NCI-H510A (cell line): ENCODE results near the gene KANSL1.
"Not testable (repeated sequence)": the region's sequence is repeated elsewhere in the genome, so short reads cannot be mapped to it uniquely, and the experiment has no call there.

Experiments
- DNase-seq: peaks from one replicate; lab custom pipeline; 2025; lab: John Stamatoyannopoulos, UW

KANSL1 gene

DNA sequence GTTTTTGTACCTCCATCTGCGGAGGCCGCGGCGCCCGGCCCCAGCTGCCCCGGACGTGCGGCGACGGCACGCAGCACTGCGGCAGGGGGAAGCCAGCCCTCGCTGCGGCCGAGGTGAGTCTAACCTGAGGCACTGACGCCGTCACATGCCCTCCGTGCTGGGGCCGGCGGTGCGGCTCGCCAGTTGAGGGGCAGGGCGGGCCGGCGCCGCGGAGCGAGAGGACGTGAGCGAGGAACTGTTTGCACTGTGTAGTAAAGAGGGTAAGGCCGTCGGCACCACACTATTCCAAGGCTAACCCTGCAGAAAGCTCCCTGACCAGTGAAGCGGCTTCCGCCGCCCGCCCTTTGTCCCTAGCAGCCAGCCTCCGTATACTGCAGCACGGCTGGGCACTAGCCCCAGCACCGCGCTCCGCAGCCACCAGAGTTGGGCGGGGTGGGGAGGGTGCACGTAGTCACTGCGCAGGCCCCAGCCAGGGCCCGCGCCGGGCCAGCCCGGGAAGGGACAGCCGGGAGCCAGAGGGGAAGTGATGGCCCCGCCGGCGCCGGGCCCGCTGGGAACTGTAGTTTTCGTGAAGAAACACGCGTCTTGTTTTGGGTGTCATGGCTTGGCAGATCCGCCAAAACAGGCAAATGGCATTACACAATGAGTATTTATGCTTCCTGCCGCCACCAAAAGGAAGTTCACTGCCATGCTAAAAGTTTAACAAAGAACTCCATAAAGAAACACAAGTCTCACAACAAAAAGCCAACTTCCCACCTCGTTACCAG, 580 bp upstream of the KANSL1 start:
- DNase-seq, result peak; percentile 96

DNA sequence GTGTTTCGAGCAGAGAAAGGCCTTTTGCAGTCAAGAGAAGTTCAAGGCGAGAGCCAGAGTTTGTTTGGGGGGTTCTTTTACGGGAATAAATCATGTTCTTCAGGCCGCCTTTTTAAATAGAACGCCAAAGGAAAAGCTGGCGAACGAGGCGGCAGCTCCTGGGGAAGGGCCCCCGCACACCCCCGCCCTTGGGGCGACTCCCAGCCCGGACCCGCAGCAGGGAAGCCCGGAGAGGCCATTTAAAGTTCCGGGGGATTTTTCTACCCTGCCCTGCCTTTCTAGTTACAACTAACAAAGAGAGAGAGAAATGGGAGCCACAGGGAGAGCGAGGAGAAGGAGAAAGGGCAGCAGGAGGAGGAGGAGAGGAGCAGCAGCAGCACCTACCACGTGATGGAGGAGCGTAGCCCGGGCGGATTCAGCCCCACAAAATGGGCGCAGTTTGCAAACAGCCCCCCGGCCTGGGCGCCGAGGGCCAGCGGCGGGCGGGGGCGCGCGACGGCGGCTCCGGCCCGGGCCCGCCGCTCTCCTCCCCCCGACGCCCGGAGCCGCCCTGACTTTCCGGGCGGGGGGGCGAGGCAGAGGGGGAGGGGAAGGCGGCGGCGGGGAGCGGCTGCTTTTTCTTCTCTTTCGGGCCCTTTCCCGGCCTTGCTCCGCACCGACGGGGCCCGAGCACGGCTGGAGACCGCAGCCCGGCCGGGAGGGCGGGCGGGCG, 634 bp downstream of the KANSL1 start:
- DNase-seq, result peak; percentile 87

DNA sequence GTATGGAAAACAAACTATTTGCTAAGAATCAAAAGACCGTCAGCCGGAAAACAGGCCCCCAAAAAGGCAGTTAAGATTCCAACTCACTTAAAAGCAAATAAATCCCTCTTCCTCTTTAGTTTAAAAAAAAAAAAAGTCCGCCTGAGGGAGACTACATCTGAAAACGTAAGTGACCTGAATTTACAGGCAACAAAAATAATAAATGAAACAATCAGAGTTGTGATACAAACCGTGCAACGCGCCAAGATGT, 1.1 kb downstream of the KANSL1 start:
- no peak for DNase-seq

DNA sequence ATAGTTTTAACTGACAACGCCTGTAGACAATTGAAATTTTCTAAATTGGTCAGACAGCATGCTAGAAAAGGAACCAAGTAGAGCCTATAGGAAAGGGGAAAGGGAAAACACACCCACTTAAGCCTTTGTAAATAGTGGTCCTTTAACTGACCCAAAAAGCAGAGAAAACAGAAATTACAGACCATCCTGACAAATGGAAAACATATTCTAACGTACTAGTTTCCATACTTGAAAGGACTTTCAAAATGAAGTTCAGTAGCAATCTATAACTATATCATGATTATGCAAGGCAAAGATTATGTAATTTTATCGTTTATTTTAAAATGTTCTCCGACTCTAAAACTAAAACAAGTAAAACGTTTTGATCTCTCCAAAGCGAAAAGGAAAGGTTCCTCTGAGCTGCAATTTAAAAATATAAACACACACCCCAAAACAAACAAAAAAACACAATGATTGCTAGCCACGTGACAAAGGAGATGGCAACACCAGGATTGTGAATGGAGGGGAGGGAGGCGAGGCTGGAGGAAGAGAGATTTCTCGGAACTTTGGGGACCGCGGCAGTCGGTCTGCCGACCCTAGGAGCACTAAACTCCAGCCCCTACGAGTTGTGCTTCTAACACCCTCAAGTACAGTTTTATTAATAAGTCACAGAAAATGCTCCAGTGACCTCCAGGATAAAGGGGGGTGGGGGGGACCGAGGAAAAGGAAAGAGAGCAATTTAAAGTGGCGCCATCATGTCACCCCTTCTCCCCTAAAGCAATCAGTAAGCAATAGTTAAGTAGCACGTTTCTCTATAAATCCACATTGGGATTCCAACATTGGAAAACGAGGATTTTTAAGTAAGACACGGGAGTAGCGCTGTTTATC, 1.7 kb downstream of the KANSL1 start:
- DNase-seq, result peak; percentile 24

DNA sequence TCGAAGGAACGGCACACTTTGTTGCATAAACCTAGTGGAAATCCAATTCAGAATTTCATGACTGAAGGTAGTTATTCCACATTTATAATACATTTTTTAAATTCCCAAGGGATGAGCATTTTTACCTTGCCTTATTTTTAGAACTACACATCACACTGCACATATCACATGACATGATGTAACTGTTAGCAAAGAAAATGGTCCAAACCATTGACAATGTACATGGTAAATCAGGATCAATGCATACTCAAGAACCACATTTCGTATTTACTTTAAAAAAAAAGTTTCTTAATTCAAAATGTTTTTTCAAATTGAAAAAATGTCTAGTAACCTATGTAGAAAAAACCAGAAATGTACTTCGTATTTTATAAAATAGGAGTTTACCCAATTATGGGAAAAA, 2.5 kb downstream of the KANSL1 start:
- no peak for DNase-seq

DNA sequence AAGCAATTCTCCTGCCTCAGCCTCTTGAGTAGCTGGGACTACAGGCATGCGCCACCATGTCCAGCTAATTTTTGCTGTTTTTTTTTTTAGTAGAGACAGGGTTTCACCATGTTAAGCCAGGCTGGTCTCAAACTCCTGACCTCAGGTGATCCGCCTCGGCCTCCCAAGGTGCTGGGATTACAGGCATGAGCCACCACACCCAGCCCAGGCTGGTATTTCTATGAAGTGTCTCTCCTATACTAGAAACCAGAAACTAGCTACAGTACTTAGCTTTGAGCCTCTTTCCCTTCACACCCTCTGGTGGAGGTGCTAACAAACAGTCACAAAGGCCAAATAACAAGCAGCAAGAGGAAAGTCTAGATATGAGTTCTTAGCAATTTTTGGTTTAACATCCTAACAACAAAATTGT, 6.4 kb downstream of the KANSL1 start:
- not testable (repeated sequence) for DNase-seq

DNA sequence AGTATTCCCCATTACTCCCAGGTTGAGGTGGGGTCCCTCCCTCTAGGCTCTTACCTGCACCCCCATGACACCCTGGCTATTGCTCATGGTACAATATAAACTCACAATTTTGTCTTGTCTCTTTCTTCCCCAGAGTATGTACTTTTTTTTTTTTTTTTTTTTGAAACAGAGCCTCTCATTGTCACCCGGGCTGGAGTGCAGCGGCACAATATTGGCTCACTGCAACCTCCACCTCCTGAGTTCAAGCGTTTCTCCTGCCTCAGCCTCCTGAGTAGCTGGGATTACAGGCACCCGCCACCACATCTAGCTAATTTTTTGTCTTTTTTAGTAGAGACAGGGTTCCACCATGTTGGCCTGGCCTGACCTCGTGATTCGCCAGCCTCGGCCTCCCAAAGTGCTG, 8.5 kb downstream of the KANSL1 start:
- DNase-seq, result no peak

DNA sequence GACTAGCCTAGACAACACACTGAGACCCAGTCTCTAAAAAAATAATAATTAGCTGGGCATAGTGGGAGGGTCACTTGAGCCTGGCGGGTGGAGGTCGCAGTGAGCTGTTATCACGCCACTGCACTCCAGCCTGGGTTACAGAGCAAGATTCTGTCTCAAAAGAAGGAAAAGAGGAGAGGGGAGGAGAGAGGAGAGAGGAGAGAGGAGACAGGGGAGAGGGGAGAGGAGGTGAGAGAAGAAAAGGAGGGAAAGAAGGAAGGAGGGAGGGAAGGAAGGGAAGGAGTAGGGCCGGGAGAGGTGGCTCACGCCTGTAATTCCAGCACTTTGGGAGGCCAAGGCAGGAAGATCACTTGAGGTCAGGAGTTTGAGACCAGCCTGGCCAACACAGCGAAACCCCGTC, 9.8 kb downstream of the KANSL1 start:
- DNase-seq, result not testable (repeated sequence)

DNA sequence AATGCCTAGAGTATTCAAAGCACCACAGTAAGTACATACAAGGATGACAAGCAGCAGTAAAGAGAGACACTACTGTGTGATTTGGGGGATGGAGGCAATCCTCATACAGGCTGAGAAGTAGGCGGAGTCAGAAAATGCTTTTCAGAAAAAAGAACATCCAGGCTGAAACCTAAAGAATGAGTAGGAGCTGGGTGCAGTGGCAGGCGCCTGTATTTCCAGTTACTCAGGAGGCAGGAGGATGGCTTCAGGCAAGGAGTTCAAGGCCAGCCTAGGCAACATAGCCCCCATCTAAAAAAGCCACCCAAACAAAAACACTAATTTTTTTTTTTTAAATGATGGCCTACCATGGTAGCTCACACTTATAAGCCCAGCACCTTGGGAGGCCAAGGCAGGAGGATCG, 10.3 kb downstream of the KANSL1 start:
- DNase-seq, result no peak

DNA sequence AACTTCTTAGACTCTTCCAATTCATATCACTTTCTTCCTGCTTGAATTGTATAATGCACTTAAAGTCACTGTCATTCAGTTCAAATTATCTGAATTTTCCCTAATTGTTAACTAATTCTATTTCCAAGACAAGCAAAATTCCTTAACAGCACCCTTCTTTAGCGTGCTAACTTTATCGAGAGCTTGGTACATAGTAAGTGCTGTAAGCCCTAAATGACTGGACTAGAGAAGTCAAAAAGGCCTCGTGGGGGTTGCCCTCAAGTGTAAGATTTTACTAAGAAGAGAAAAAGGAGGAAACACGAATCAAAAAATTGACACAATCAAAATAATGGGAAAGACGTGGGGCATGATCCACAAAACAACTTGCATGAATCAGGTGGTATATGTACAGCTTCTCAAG, 11.3 kb downstream of the KANSL1 start:
- no peak for DNase-seq

DNA sequence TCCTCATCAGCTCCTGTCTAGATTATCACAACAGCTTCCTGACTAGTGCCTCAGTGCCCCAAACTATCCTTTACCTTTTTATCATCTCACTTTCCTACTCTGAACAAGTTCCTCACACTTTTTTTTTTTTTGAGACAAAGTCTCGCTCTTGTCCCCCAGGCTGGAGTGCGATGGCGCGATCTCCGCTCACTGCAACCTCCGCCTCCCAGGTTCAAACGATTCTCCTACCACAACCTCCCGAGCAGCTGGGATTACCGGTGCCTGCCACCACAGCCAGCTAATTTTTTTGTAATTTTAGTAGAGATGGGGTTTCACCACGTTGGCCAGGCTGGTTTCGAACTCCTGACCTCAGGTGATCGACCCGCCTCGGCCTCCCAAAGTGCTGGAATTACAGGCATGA, 11.9 kb downstream of the KANSL1 start:
- DNase-seq, result not testable (repeated sequence)

DNA sequence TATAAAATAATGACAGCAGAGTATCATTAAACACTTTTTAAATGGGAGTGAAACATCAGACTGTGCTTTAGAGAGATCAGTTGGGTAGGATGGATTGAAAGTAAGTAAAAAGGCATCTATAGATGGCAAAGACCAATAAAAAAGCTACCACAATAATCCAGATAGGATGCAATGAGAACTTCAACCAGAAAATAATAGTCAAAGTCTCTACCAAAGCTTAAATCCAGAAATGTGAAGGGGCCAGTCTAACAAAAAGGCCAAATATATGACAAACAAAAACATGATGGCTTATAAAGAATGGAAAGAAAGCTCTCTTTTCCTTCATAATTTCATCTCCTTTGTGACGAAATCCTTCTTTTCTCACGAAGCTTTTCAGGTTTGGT, 12.3 kb downstream of the KANSL1 start:
- no peak for DNase-seq

DNA sequence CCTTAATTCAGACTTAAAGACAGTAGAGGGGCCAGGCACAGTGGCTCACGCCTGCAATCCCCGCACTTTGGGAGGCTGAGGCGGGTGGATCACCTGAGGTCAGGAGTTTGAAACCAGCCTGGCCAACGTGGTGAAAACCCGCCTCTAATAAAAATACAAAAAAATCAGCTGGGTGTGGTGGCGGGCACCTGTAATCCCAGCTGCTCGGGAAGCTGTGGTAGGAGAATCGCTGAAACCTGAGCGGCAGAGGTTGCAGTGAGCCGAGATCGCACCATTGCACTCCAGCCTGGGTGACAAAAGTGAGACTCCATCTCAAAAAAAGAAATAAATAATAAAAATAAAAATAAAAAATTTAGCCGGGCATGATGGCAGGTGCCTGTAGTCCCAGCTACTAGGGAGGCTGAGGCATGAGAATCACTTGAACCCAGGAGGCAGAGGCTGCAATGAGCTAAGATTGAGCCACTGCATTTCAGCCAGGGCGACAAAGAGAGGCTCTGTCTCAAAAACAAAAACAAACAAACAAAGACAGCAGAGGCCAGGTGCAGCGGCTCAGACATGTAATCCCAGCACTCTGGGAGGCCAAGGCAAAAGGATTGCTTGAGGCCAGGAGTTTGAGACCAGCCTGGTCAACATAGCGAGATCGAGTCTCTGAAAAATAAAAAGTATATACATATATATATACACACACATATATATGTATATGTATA, 12.9 kb downstream of the KANSL1 start:
- DNase-seq, result not testable (repeated sequence)

DNA sequence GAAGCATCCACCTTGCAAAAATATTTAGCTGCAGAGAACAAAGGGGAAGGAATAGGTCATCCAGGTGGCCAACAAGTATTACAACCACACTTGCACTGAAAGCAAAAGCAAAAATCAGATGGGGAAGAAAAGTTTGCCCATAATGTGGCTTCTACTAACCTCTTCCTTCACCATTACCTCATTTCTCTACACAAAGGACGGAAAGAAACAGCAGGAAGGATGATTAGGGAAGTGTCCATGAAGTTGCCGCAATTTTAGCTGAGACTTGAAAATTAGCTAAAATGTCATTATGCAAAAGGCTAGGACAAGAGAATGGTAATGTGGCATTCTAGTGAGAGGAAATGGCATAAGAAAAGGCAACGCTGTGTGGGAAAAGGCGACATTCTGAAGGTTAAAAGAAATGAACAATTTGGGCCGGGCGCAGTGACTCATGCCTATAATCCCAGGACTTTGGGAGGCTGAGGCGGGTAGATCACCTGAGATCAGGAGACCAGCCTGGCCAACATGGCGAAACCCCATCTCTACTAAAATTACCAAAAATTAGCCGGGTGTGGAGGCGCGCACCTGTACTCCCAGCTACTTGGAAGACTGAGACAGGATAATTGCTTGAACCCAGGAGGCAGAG, 13.7 kb downstream of the KANSL1 start:
- no peak for DNase-seq

DNA sequence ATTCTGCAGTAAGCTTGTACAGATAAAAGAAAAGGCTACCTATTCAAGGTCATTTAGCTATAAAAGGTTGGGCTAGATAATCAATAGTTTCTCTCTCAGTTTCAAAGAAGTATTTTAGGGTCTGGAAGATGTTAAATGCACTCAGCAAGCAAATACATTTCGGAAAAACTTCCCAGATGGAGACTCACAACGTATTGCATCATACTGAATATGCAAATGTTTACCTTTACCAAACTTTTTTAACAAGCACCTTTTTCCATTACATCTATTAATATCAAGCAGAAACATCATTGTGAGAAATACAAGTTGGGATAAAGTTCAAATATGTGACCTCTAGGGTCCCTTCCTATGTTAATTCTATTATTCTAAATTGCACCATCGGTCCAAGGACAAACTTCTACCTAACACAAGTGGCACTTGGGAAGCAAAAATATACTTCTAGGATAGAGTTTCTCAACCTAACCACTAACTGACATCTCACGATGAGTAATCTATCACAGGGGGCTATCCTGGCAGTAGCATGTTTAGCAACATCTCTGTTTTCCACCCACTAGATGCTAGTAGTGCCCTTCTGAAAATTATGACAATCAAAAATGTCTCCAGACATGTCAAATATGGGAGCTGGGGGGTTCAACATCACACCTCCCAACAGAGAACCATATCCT, 14.5 kb downstream of the KANSL1 start:
- DNase-seq, result no peak

DNA sequence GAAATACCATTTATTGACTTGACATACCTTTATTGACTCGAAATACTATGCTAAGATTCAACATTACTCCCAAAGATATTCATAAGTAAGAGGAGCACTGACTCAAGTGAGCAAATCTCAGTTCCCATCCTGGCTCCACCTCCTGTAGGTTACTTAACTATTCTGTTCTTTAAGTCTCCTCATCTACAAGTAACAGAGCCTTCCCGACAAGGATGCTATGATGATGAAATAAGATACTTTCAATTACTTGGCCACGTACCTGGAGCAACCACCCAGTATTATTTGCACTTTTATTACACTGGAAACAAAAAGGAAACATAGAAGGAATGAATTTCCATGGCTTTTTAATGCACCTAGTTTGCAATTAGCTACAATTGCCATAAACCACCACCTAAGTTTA, 16.3 kb downstream of the KANSL1 start:
- DNase-seq, result no peak

DNA sequence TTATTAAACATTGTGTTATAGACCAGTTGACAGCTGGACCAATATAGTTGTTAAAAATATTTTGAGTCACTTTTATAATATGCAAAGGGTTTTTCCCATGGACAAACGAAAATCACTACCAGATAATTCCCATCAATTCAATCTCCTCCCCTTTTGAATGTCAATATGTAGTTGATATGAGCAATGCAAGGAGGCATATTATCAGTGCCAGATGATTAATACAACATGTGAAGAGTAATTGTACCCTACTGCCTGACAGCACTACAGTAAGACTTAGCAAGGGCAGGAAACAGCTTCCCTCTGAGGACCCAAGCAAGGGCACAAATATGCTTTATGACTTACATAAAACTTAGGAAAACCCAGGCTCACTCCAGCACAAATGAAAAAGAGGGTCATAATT, 17.3 kb downstream of the KANSL1 start:
- no peak for DNase-seq

DNA sequence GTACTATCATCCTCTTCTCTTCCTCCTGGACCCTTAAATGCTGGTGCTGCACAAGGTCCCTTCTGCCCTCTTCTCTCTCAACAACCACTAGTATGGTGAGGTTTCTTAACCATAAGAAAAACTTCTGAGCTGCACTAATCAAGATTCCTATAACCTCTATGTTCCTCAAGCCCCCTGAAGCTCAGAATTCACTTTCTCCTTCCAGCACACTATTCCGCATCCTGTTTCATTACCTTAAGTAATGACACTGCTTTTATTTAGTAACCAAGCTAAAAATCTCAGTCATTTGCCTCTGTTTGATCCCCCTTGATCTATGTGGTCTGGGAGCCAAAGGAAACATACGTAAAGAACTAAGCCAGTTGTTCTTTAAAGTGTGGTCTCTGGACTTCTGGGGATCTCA, 20.1 kb downstream of the KANSL1 start:
- DNase-seq, result no peak

DNA sequence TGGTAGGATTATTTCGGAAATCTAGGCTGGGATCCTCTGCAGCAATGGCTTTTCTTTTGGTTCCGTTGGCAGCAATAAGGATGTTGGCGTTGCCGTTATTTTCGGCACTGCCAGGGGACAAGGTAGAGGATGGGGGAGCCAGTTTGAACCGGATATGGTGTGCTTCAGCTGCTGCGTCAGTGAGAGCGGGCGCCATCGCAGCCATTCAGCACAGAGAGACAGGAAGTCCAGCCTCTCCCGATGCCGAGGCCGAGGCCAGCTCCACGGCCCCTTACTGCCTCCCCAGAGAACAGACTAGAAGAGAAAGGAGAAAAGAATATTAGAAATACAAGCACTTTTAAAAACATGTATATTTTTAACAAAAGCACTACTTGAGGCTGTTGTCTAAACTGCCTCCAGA, 21.3 kb downstream of the KANSL1 start:
- no peak for DNase-seq

DNA sequence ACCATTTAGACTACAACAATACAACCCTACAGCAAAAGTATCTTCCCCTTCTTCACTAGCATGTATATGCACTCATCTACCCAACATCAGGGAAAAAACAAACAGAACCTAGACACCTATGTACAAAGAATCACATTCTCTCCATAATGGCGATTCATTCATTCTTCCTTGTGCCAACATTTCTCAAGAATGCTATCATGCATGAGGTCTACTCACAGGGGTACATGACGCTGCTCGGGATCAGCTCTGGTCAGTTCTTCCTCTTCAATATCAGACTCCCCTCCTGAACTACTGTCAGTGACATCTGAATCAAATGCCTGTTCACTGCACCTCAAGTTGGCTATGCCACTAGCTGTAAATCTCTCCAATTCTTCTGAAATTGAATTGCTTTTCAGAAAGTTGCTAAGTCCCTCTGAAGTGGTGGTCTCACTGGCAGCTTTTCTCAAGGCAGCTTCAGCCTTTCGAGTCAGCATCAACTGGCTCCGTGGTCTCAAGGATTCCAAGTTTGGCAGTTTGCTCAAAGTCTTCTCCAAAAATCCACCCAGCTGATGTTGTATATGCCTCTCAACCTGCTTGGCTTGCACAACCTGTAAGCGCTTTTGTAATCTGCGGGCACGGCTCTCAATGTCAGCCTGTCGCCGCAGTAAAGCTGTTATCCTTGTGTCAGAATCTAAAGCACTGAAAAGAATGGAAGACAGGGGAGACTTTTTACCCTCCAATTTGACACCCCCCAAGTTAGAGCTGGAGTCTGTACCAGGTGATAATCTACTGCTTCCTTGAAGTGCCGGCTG, 22.4 kb downstream of the KANSL1 start:
- no peak for DNase-seq
